Activated CD4-positive, alpha-beta T cell treated with anti-CD3 and anti-CD28 coated beads, Interleukin-2, amount 50 U/mL, for 24 hours (primary cell): Measurements from ENCODE around the gene C11orf58.

Source experiments
- DNase-seq, 2 donors: peaks; one replicate each; pipeline ENCODE4 v3.0.0-alpha.2; 2020; ENCODE audit warnings: low read depth in 1 of 2, low spot score in 1 of 2

The C11orf58 gene

GRCh38 chr11:16801288-16801980, 63.0 kb downstream of the C11orf58 start:
- no peak for DNase-seq

GRCh38 chr11:16804104-16804947, 65.9 kb downstream of the C11orf58 start:
- no peak for DNase-seq

- DNase-seq: no peak
These were observed 67.5 kb downstream of the C11orf58 start for GRCh38 chr11:16805938-16806337.

GRCh38 chr11:16806791-16807190, 68.3 kb downstream of the C11orf58 start:
- DNase-seq: no peak

- DNase-seq: no peak
These were observed 68.9 kb downstream of the C11orf58 start for GRCh38 chr11:16807306-16807705.
